T-helper 1 cell (primary cell): Measurements from ENCODE around the gene ANKH.
A peak's percentile ranks its signal among the peaks of the same experiment; 100 is the strongest.

Experiments
- DNase-seq, 5 donors: peaks; one replicate each; pipeline ENCODE4 v3.0.0-alpha.2; 2012 to 2020

ANKH gene

GRCh38 chr5:14730881-14731280, 140.7 kb downstream of the ANKH start:
- DNase-seq: no peak

- no peak for DNase-seq
Measured at GRCh38 chr5:14730466-14730865, 141.1 kb downstream of the ANKH start.

GRCh38 chr5:14729448-14730385, 141.9 kb downstream of the ANKH start:
- no peak for DNase-seq

GRCh38 chr5:14728459-14728938, 143.1 kb downstream of the ANKH start:
- no peak for DNase-seq

GRCh38 chr5:14727928-14728458, 143.6 kb downstream of the ANKH start:
- no peak for DNase-seq

- DNase-seq: peak; percentile 43 to 69 (median 67)
Measured at GRCh38 chr5:14727428-14727865, 144.1 kb downstream of the ANKH start.

GRCh38 chr5:14726066-14726838, 145.3 kb downstream of the ANKH start:
- no peak for DNase-seq

GRCh38 chr5:14724633-14725032, 146.9 kb downstream of the ANKH start:
- no peak for DNase-seq

- DNase-seq: peak in 1 of 5 donors; percentile 22
Measured at GRCh38 chr5:14723701-14724132, 147.9 kb downstream of the ANKH start.

- DNase-seq: no peak
Measured at GRCh38 chr5:14722923-14723322, 148.7 kb downstream of the ANKH start.

- DNase-seq: no peak
Measured at GRCh38 chr5:14721990-14722656, 149.5 kb downstream of the ANKH start.

- DNase-seq: no peak
Measured at GRCh38 chr5:14720236-14720923, 151.2 kb downstream of the ANKH start.

GRCh38 chr5:14718778-14719177, 152.8 kb downstream of the ANKH start:
- DNase-seq: no peak

- DNase-seq: no peak
Measured at GRCh38 chr5:14716755-14717752, 154.5 kb downstream of the ANKH start.

- no peak for DNase-seq
Measured at GRCh38 chr5:14715481-14715880, 156.1 kb downstream of the ANKH start.

- DNase-seq: no peak
Measured at GRCh38 chr5:14714706-14715105, 156.9 kb downstream of the ANKH start.

GRCh38 chr5:14713476-14714390, 157.8 kb downstream of the ANKH start:
- DNase-seq: no peak

GRCh38 chr5:14712666-14713065, 158.9 kb downstream of the ANKH start:
- no peak for DNase-seq

- no peak for DNase-seq
Measured at GRCh38 chr5:14712131-14712530, 159.4 kb downstream of the ANKH start.
